GM23248 (cell line): ENCODE data around the gene DENND1A. TPM values are rescaled to one million over a fixed set of nuclear protein-coding genes. Genes with fewer than 3 reads are reported as not detected.

ENCODE experiments used
- DNase-seq: peaks from one replicate; pipeline ENCODE4 v3.0.0-alpha.2; 2015
- H2AFZ ChIP-seq: fragments of 200-600 bp; sonication (generic); 2 replicates; pipeline ENCODE4 v1.6.1; 2016; ENCODE audit warnings: antibody characterized with exemption
- H3F3A ChIP-seq: fragments of 200-600 bp; sonication (generic); 2 replicates; pipeline ENCODE4 v1.6.1; 2016; ENCODE audit warnings: mild to moderate bottlenecking, antibody characterized with exemption, mixed run types; ENCODE audit not compliant: insufficient read depth
- H3K27ac ChIP-seq: fragments of 200-600 bp; sonication (generic); 2 replicates; pipeline ENCODE4 v1.5.1; 2016; ENCODE audit warnings: mild to moderate bottlenecking
- H3K27me3 ChIP-seq: fragments of 200-600 bp; sonication (generic); replicated peaks from 2 replicates; pipeline ENCODE4 v1.6.1; 2016; ENCODE audit warnings: mild to moderate bottlenecking; ENCODE audit not compliant: insufficient read depth
- H3K36me3 ChIP-seq: fragments of 200-600 bp; sonication (generic); 2 replicates; pipeline ENCODE4 v1.6.1; 2016; ENCODE audit warnings: low read depth, mild to moderate bottlenecking
- H3K4me1 ChIP-seq: fragments of 200-600 bp; sonication (generic); 2 replicates; pipeline ENCODE4 v1.6.1; 2016; ENCODE audit warnings: mild to moderate bottlenecking; ENCODE audit not compliant: insufficient read depth
- H3K4me2 ChIP-seq: fragments of 200-600 bp; sonication (generic); one replicate; pipeline ENCODE4 v1.6.1; 2016; ENCODE audit warnings: mild to moderate bottlenecking; ENCODE audit not compliant: unreplicated experiment
- H3K4me3 ChIP-seq: fragments of 200-600 bp; sonication (generic); 2 replicates; pipeline ENCODE4 v1.5.1; 2016; ENCODE audit warnings: mild to moderate bottlenecking
- H3K79me2 ChIP-seq: fragments of 200-600 bp; sonication (generic); 2 replicates; pipeline ENCODE4 v1.6.1; 2016; ENCODE audit warnings: mild to moderate bottlenecking; ENCODE audit not compliant: insufficient read depth
- H3K9ac ChIP-seq: fragments of 200-600 bp; sonication (generic); 2 replicates; pipeline ENCODE4 v1.6.1; 2016; ENCODE audit warnings: mild to moderate bottlenecking
- H3K9me2 ChIP-seq: fragments of 200-600 bp; sonication (generic); 2 replicates; pipeline ENCODE4 v1.6.1; 2016; ENCODE audit warnings: mixed run types, mild to moderate bottlenecking, moderate library complexity; ENCODE audit not compliant: insufficient read depth
- H3K9me3 ChIP-seq: fragments of 200-600 bp; sonication (generic); one replicate; pipeline ENCODE4 v1.6.1; 2017; ENCODE audit warnings: low read depth
- H4K20me1 ChIP-seq: fragments of 200-600 bp; sonication (generic); 2 replicates; pipeline ENCODE4 v1.6.0; 2016; ENCODE audit not compliant: insufficient read depth
- EZH2 ChIP-seq: fragments of 200-600 bp; sonication (generic); IDR thresholded peaks from 2 replicates; pipeline ENCODE4 v1.6.1; 2018; ENCODE audit warnings: antibody characterized with exemption, mild to moderate bottlenecking; ENCODE audit not compliant: insufficient read depth, poor library complexity, severe bottlenecking
- EZH2phosphoT487 ChIP-seq: fragments of 200-600 bp; sonication (generic); IDR thresholded peaks from 2 replicates; pipeline ENCODE4 v1.6.1; 2018; ENCODE audit warnings: antibody characterized with exemption, moderate library complexity, mild to moderate bottlenecking, low read depth; ENCODE audit not compliant: insufficient read depth
- WGBS, 2 experiments: methylation state at CpG; one replicate each; pipeline ENCODE4 v1.1.6; 2015 to 2017; ENCODE audit warnings: low lambda C conversion rate in 2 of 2, low coverage in 1 of 2; ENCODE audit errors: missing lambda C conversion rate in 2 of 2; 5-methylcytosine and 5-hydroxymethylcytosine counted together
- in situ Hi-C: fragments of 300-500 bp; cut with MboI; formaldehyde crosslinking; loops from 2 replicates; pipeline ENCODE4 v1.15.0; 2020
- polyA plus RNA-seq: library from polyadenylated mRNA; unstranded; fragments of >200 nt; fragmentation: Nextera tagmentation; extraction: Ambion mirVana; gene quantifications from 2 replicates; pipeline ENCODE4 v1.2.1, GENCODE V29; 2016
- total RNA-seq: library from RNA; depleted of rRNA; stranded (reverse); fragments of >200 nt; shearing (Covaris generic); gene quantifications from 2 replicates; pipeline ENCODE4 v1.2.3, GENCODE V29; 2014

DENND1A gene
- total and polyA plus RNA-seq, 2 experiments from 2014 or later: 13.2 to 16.4 TPM

GRCh38 chr9:123660691-123661466, 269.0 kb downstream of the DENND1A start:
- in situ Hi-C loops: no loop called here
- Histone ChIP-seq H4K20me1 (no peaks in the 10 kb centered on the region), H3F3A (no peaks in the 10 kb centered on the region), H2AFZ (no peak overlapping the region), H3K79me2 (no peaks in the 10 kb centered on the region), H3K9ac (no peak overlapping the region), H3K4me1 (no peaks in the 10 kb centered on the region), H3K9me2 (no peaks in the 10 kb centered on the region; the same call in 1 of the 2 replicates), H3K36me3 (peaks cover 5% of the 10 kb centered on the region; the same call in 1 of the 2 replicates), H3K9me3 (peaks cover 5% of the 10 kb centered on the region), H3K4me2 (no peak overlapping the region), H3K4me3 (no peak overlapping the region), H3K27ac (no peak overlapping the region), H3K27me3 (no peaks in the 10 kb centered on the region)
- no peak for DNase-seq
- WGBS, 2 experiments: 73% methylated on average over 9 of the region's 9 CpGs
- TF ChIP-seq EZH2phosphoT487: no peak
- no peak for TF ChIP-seq EZH2

- H3K79me2 ChIP-seq: no peaks in the 10 kb centered on the region
- TF ChIP-seq EZH2phosphoT487 (no peak), EZH2 (no peak)
- no peak overlapping the region for H3K27ac ChIP-seq
- H3K4me1 ChIP-seq: no peaks in the 10 kb centered on the region
- no peak for DNase-seq
- 97 to 100% methylated on average over 1 of the region's 1 CpG for WGBS, 2 experiments
- H4K20me1 ChIP-seq: no peaks in the 10 kb centered on the region
- no peaks in the 10 kb centered on the region; the same call in 1 of the 2 replicates for H3K9me2 ChIP-seq
- H3K36me3 ChIP-seq: 0 out of 2 replicates have a peak, but pooled peaks cover 5% of the 10 kb centered on the region
- no peak overlapping the region for H3K9ac ChIP-seq
- no peaks in the 10 kb centered on the region for H3K27me3 ChIP-seq
- no peak overlapping the region for H3K4me3 ChIP-seq
- H3K4me2 ChIP-seq: no peak overlapping the region
- in situ Hi-C loops: no loop called here
- no peaks in the 10 kb centered on the region for H3F3A ChIP-seq
- no peak overlapping the region for H2AFZ ChIP-seq
- H3K9me3 ChIP-seq: no peaks in the 10 kb centered on the region
Observed at GRCh38 chr9:123659358-123659757, 270.6 kb downstream of the DENND1A start.

GRCh38 chr9:123658792-123659191, 271.1 kb downstream of the DENND1A start:
- H3K27me3 ChIP-seq: no peaks in the 10 kb centered on the region
- DNase-seq: no peak
- H3K9me2 ChIP-seq: no peaks in the 10 kb centered on the region; the same call in 1 of the 2 replicates
- H4K20me1 ChIP-seq: no peaks in the 10 kb centered on the region
- H3K4me2 ChIP-seq: no peak overlapping the region
- H3K9me3 ChIP-seq: no peaks in the 10 kb centered on the region
- H3K27ac ChIP-seq: no peak overlapping the region
- TF ChIP-seq EZH2 (no peak), EZH2phosphoT487 (no peak)
- H3F3A ChIP-seq: no peaks in the 10 kb centered on the region
- H2AFZ ChIP-seq: no peak overlapping the region
- in situ Hi-C loops: no loop called here
- no peaks in the 10 kb centered on the region for H3K4me1 ChIP-seq
- no peaks in the 10 kb centered on the region for H3K79me2 ChIP-seq
- H3K9ac ChIP-seq: no peak overlapping the region
- H3K4me3 ChIP-seq: no peak overlapping the region
- 0 out of 2 replicates have a peak, but pooled peaks cover under 1% of the 10 kb centered on the region for H3K36me3 ChIP-seq
- WGBS, 2 experiments: 90 to 96% methylated on average over 3 of the region's 3 CpGs

- H3K79me2 ChIP-seq: no peaks in the 10 kb centered on the region
- TF ChIP-seq EZH2phosphoT487: no peak
- TF ChIP-seq EZH2: no peak
- no peaks in the 10 kb centered on the region for H3K9me3 ChIP-seq
- H3K4me3 ChIP-seq: no peak overlapping the region
- H3K27me3 ChIP-seq: no peaks in the 10 kb centered on the region
- H3K4me2 ChIP-seq: no peak overlapping the region
- H2AFZ ChIP-seq: no peak overlapping the region
- H3K9ac ChIP-seq: no peak overlapping the region
- WGBS, 2 experiments: 75 to 83% methylated on average over 4 of the region's 4 CpGs
- no peaks in the 10 kb centered on the region for H3F3A ChIP-seq
- in situ Hi-C loops: no loop called here
- no peak for DNase-seq
- H3K27ac ChIP-seq: no peak overlapping the region
- no peaks in the 10 kb centered on the region for H4K20me1 ChIP-seq
- H3K9me2 ChIP-seq: no peaks in the 10 kb centered on the region; the same call in 1 of the 2 replicates
- no peaks in the 10 kb centered on the region for H3K36me3 ChIP-seq
- H3K4me1 ChIP-seq: no peaks in the 10 kb centered on the region
Observed at GRCh38 chr9:123657941-123658340, 272.0 kb downstream of the DENND1A start.
